Measurements from ENCODE around the gene MAP2K1. TPM values are rescaled to one million over a fixed set of nuclear protein-coding genes. Genes with fewer than 3 reads are reported as not detected.

The MAP2K1 gene
- polyA plus RNA-seq, 1 of the 3 experiments (the other 2 are of a cell fraction) = 21.8 TPM

DNA sequence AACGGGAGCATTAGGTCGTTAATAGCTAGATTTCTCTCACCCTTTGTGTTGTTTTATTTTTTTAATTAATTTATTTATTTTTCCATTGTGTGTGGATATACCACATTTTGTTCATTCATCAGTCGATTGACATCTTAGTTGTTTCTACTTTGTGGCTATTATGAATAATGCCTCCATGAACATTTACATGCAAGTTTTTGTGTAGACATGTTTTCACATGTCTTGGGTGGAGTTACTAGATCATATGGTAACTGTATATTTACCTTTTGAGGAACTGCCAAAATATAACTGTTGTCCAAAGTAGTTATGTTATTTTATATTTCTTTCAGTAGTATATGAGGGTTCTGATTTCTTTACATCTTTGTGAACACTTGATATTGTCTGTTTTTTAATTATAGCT is 137.2 kb downstream of the MAP2K1 start:
- WGBS (ENCODE audit: low lambda C conversion rate) = 94% methylated on average over 3 of the region's 3 CpGs
- H3K27ac ChIP-seq (ENCODE audit: low read depth in 2 of 2, low read length in 1 of 2) = no peak overlapping the region
- no peak overlapping the region for H3K4me3 ChIP-seq (ENCODE audit: low read depth in 2 of 2, low read length in 1 of 2)
- no peak for DNase-seq
- no peaks in the 10 kb centered on the region for H3K27me3 ChIP-seq (ENCODE audit: insufficient read depth)
- H4K20me1 ChIP-seq (ENCODE audit: insufficient read depth) = no peaks in the 10 kb centered on the region
- CTCF ChIA-PET = interaction anchor here (1.0 kb wide), 1 partner anchor 19 kb away, joined by 3 read pairs; no protein-coding TSS in a partner anchor
- TF ChIP-seq RCOR1 (IDR thresholded peaks at IDR 0.05; ENCODE audit: low read length) (no peak), NRF1 (IDR thresholded peaks at IDR 0.05; ENCODE audit: low read depth, low read length) (no peak), GABPA (IDR thresholded peaks at IDR 0.05; ENCODE audit: low read depth) (no peak), FOSL2 (IDR thresholded peaks at IDR 0.05; ENCODE audit: borderline replicate concordance, low read depth) (no peak)
- no peaks in the 10 kb centered on the region for H3K4me1 ChIP-seq (ENCODE audit: control insufficient read depth in 1 of 2, insufficient read depth in 2 of 2, low read depth in 1 of 2, low read length in 1 of 2)
- H3K36me3 ChIP-seq (replicated peaks in 1 of 2; ENCODE audit: control insufficient read depth in 1 of 2, insufficient read depth in 2 of 2, low read length in 1 of 2) = peaks cover 32 to 44% of the 10 kb centered on the region in 2 experiments
- H3K9me3 ChIP-seq = no peaks in the 10 kb centered on the region
- POLR2A ChIA-PET = no interaction called here
- no peaks in the 10 kb centered on the region for H3K9me2 ChIP-seq
- H3K79me2 ChIP-seq (ENCODE audit: insufficient read depth) = peaks cover 6% of the 10 kb centered on the region
- H3K4me2 ChIP-seq = no peak overlapping the region
- H3F3A ChIP-seq (replicated peaks; ENCODE audit: insufficient read depth) = no peaks in the 10 kb centered on the region
- no peak overlapping the region for H3K9ac ChIP-seq
- no peak overlapping the region for H2AFZ ChIP-seq (ENCODE audit: low read depth)

DNA sequence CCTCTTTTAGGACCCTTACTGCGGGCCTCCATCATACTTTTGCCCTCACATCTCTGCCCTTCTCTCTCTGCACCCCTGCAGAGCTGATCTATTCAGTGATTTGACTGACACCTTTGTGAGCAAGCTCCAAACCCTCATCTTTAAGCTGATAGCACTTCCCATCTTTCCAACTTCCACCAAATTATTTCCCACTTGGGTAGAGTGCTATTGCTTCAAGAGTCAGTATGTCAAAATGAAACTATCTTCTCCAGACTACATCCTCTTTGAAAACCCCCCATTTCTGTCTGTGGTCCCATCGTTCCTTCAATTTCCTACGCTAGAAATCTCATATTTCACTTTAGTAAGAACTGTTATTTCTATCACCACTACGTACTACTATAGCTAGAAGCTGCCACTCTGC is 138.1 kb downstream of the MAP2K1 start:
- H3K9me2 ChIP-seq = no peaks in the 10 kb centered on the region
- H3K79me2 ChIP-seq (ENCODE audit: insufficient read depth) = peaks cover 6% of the 10 kb centered on the region
- no peak overlapping the region for H3K4me2 ChIP-seq
- H3K27ac ChIP-seq (ENCODE audit: low read depth in 2 of 2, low read length in 1 of 2) = no peak overlapping the region
- no peaks in the 10 kb centered on the region for H3K27me3 ChIP-seq (ENCODE audit: insufficient read depth)
- H3K4me3 ChIP-seq (ENCODE audit: low read depth in 2 of 2, low read length in 1 of 2) = no peak overlapping the region
- H3K9me3 ChIP-seq = no peaks in the 10 kb centered on the region
- WGBS (ENCODE audit: low lambda C conversion rate) = 79% methylated on average over 4 of the region's 4 CpGs
- H3K36me3 ChIP-seq (replicated peaks in 1 of 2; ENCODE audit: control insufficient read depth in 1 of 2, insufficient read depth in 2 of 2, low read length in 1 of 2) = peaks cover 39 to 42% of the 10 kb centered on the region in 2 experiments
- H2AFZ ChIP-seq (ENCODE audit: low read depth) = no peak overlapping the region
- ChIA-PET CTCF (interaction anchor here (1.0 kb wide), 1 partner anchor 18 kb away, joined by 3 read pairs; no protein-coding TSS in a partner anchor), POLR2A (no interaction called here)
- H3K9ac ChIP-seq = no peak overlapping the region
- H3F3A ChIP-seq (replicated peaks; ENCODE audit: insufficient read depth) = no peaks in the 10 kb centered on the region
- H4K20me1 ChIP-seq (ENCODE audit: insufficient read depth) = no peaks in the 10 kb centered on the region
- TF ChIP-seq SMC3 (IDR thresholded peaks at IDR 0.05; ENCODE audit: low read depth, low read length) = no peak
- no peak for TF ChIP-seq TCF12 (IDR thresholded peaks at IDR 0.05)
- no peak for TF ChIP-seq NRF1 (IDR thresholded peaks at IDR 0.05; ENCODE audit: low read depth, low read length)
- TF ChIP-seq, protein P1, sequence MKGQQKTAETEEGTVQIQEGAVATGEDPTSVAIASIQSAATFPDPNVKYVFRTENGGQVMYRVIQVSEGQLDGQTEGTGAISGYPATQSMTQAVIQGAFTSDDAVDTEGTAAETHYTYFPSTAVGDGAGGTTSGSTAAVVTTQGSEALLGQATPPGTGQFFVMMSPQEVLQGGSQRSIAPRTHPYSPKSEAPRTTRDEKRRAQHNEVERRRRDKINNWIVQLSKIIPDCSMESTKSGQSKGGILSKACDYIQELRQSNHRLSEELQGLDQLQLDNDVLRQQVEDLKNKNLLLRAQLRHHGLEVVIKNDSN (IDR thresholded peaks at IDR 0.05; ENCODE audit: borderline replicate concordance, low read depth) = no peak
- TF ChIP-seq, protein P2, sequence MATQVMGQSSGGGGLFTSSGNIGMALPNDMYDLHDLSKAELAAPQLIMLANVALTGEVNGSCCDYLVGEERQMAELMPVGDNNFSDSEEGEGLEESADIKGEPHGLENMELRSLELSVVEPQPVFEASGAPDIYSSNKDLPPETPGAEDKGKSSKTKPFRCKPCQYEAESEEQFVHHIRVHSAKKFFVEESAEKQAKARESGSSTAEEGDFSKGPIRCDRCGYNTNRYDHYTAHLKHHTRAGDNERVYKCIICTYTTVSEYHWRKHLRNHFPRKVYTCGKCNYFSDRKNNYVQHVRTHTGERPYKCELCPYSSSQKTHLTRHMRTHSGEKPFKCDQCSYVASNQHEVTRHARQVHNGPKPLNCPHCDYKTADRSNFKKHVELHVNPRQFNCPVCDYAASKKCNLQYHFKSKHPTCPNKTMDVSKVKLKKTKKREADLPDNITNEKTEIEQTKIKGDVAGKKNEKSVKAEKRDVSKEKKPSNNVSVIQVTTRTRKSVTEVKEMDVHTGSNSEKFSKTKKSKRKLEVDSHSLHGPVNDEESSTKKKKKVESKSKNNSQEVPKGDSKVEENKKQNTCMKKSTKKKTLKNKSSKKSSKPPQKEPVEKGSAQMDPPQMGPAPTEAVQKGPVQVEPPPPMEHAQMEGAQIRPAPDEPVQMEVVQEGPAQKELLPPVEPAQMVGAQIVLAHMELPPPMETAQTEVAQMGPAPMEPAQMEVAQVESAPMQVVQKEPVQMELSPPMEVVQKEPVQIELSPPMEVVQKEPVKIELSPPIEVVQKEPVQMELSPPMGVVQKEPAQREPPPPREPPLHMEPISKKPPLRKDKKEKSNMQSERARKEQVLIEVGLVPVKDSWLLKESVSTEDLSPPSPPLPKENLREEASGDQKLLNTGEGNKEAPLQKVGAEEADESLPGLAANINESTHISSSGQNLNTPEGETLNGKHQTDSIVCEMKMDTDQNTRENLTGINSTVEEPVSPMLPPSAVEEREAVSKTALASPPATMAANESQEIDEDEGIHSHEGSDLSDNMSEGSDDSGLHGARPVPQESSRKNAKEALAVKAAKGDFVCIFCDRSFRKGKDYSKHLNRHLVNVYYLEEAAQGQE (IDR thresholded peaks at IDR 0.05; ENCODE audit: low read depth, low read length) = no peak
- TF ChIP-seq, protein P3, sequence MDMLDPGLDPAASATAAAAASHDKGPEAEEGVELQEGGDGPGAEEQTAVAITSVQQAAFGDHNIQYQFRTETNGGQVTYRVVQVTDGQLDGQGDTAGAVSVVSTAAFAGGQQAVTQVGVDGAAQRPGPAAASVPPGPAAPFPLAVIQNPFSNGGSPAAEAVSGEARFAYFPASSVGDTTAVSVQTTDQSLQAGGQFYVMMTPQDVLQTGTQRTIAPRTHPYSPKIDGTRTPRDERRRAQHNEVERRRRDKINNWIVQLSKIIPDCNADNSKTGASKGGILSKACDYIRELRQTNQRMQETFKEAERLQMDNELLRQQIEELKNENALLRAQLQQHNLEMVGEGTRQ (IDR thresholded peaks at IDR 0.05; ENCODE audit: borderline replicate concordance, low read depth, low read length) = no peak
- TF ChIP-seq GABPA (IDR thresholded peaks at IDR 0.05; ENCODE audit: low read depth) = no peak
- TF ChIP-seq EP300 (IDR thresholded peaks at IDR 0.05; ENCODE audit: borderline replicate concordance in 1 of 2, low read depth in 1 of 2, low read length in 1 of 2) = no peak
- DNase-seq = no peak
- no peaks in the 10 kb centered on the region; a peak in 1 of 4 replicates for H3K4me1 ChIP-seq (ENCODE audit: control insufficient read depth in 1 of 2, insufficient read depth in 2 of 2, low read depth in 1 of 2, low read length in 1 of 2)

All from SK-N-SH (cell line).